HepG2 (cell line): ENCODE data around the gene LLGL2. TPM values are rescaled to one million over a fixed set of nuclear protein-coding genes. Genes with fewer than 3 reads are reported as not detected.
A peak's percentile ranks its signal among the peaks of the same experiment; 100 is the strongest.

Experiments
- JUN ChIP-seq: sonication (generic); formaldehyde crosslinking; IDR thresholded peaks from 2 replicates; pipeline ENCODE4 v1.4.0; 2020; ENCODE audit warnings: mild to moderate bottlenecking, missing genetic modification reagents
- KDM5B ChIP-seq: sonication (generic); formaldehyde crosslinking; IDR thresholded peaks from 2 replicates; pipeline ENCODE4 v1.4.0; 2020; ENCODE audit warnings: missing genetic modification reagents, mild to moderate bottlenecking, borderline replicate concordance
- MTA3 ChIP-seq: sonication (generic); formaldehyde crosslinking; IDR thresholded peaks from 2 replicates; pipeline ENCODE4 v1.4.0; 2020; ENCODE audit warnings: missing genetic modification reagents
- MTF2 ChIP-seq: sonication (generic); formaldehyde crosslinking; IDR thresholded peaks from 2 replicates; pipeline ENCODE4 v1.5.0; 2020; ENCODE audit warnings: missing genetic modification reagents, borderline replicate concordance
- PAX8 ChIP-seq: sonication (generic); formaldehyde crosslinking; IDR thresholded peaks from 2 replicates; pipeline ENCODE4 v1.8.0; 2022; ENCODE audit warnings: mild to moderate bottlenecking, missing genetic modification reagents, borderline replicate concordance
- REPIN1 ChIP-seq: sonication (generic); formaldehyde crosslinking; IDR thresholded peaks from 2 replicates; pipeline ENCODE4 v1.8.0; 2022; ENCODE audit warnings: missing genetic modification reagents, low read depth, mild to moderate bottlenecking, borderline replicate concordance
- SALL1 ChIP-seq: sonication (generic); formaldehyde crosslinking; IDR thresholded peaks from 2 replicates; pipeline ENCODE4 v1.8.0; 2022; ENCODE audit warnings: mild to moderate bottlenecking, missing genetic modification reagents
- SUZ12 ChIP-seq: fragments of 150-350 bp; IDR thresholded peaks from 2 replicates; pipeline ENCODE4 v1.6.1; 2014; ENCODE audit warnings: low read depth, low read length
- ZNF879 ChIP-seq: sonication (generic); formaldehyde crosslinking; IDR thresholded peaks from 2 replicates; pipeline ENCODE4 v1.8.1; 2023; ENCODE audit warnings: missing genetic modification reagents
- polyA plus RNA-seq, 8 experiments: library from polyadenylated mRNA; depleted of rRNA in 3 of 8; stranded (reverse) in 7 of 8; unstranded in 1 of 8; fragments of >200 nt; fragmentation: Illumina TruSeq in 4 of 8; extraction: Trizol in 4 of 8; gene quantifications; 2 replicates each; pipeline versions ENCODE4 v1.2.1 to v1.2.3, GENCODE V29; 2011 to 2016; ENCODE audit warnings: low read depth in 4 of 8, missing spikeins in 1 of 8, mixed read lengths in 1 of 8; ENCODE audit not compliant: insufficient read depth in 1 of 8
- total RNA-seq, 5 experiments: library from RNA; depleted of rRNA; stranded (reverse); fragments of >200 nt; fragmentation: Illumina TruSeq; extraction: Trizol; gene quantifications; 2 replicates each; pipeline ENCODE4 v1.2.3, GENCODE V29; 2016; ENCODE audit warnings: low read depth in 1 of 5
- TF ChIP-seq, protein P1 (sequence below): IDR thresholded peaks from 2 replicates; pipeline ENCODE4 v1.6.1; 2012; ENCODE audit warnings: low read length, improper control_type of control experiment
- TF ChIP-seq, protein P2 (sequence below): sonication (generic); formaldehyde crosslinking; IDR thresholded peaks from 2 replicates; pipeline ENCODE4 v1.8.0; 2022; ENCODE audit warnings: mild to moderate bottlenecking, missing genetic modification reagents; ENCODE audit not compliant: insufficient replicate concordance
- TF ChIP-seq, protein P3 (sequence below): sonication (generic); formaldehyde crosslinking; IDR thresholded peaks from 2 replicates; pipeline ENCODE4 v1.8.1; 2023; ENCODE audit warnings: missing genetic modification reagents, inconsistent platforms, borderline replicate concordance
- TF ChIP-seq, protein P4 (sequence below), 2 experiments: sonication (generic) in 1 of 2; formaldehyde crosslinking in 1 of 2; IDR thresholded peaks; 2 replicates each; pipeline versions ENCODE4 v1.4.0 to v1.6.1; 2016 to 2020; ENCODE audit warnings: borderline replicate concordance in 1 of 2, low read depth in 1 of 2, mild to moderate bottlenecking in 1 of 2, missing genetic modification reagents in 1 of 2
- TF ChIP-seq, protein P5 (sequence below): sonication (generic); formaldehyde crosslinking; IDR thresholded peaks from 2 replicates; pipeline ENCODE4 v1.5.0; 2020; ENCODE audit warnings: missing genetic modification reagents

The LLGL2 gene
- total and polyA plus RNA-seq, 2 of the 13 experiments (the other 11 are each of a cell fraction or from before 2014, with no cell fraction given) = 83.0 to 86.7 TPM

DNA sequence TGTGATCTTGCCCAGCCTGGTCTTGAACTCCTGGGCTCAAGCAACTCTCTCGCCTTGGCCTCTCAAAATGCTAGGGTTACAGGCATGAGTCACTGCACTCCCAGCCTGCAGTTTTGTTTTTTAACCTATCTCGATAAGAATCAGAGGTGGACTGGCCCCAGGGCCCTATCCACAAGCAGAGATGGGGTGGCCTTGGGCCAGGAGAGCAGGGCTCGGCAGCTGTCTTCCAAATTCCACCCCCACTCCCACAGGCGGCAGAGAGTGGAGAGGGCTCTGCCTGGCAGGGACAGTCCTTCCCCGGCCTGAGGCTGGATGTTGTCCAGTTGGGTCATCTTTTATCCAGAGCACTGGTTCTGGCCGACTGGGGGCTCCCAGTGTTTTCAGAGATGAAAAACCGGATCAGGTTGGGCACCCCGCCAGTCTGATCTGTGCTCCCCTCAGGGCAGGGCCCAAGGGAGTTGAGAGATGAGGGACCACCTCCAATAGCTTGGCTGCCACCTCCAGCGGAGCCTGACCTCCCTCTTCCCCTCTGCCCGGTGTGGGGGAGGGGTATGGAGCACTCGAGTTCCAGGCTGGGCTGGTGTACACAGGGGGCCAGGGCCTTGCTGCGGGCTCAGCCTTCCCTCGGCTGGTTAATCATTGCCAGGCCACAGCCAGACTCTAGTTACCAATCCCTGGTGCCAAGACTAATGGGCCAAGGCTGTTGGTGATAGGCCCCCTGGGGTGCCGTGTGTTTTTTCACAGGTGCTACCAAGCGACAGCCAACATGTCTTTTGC lies 31.8 kb downstream of the LLGL2 start (continued):
- TF ChIP-seq SALL1 (CRISPR knock-in tag) (peak; percentile 95), PAX8 (CRISPR knock-in tag) (0 out of 2 replicates have a peak, but pooled peaks have one; percentile 79), ZNF879 (CRISPR knock-in tag) (no peak), REPIN1 (CRISPR knock-in tag) (peak; percentile 97), KDM5B (peak; percentile 92), SUZ12 (no peak), MTA3 (no peak), MTF2 (CRISPR knock-in tag) (peak; percentile 88; the same call in 1 of the 2 replicates), JUN (CRISPR knock-in tag) (peak; percentile 30; the same call in 1 of the 2 replicates)
- TF ChIP-seq, protein P1, sequence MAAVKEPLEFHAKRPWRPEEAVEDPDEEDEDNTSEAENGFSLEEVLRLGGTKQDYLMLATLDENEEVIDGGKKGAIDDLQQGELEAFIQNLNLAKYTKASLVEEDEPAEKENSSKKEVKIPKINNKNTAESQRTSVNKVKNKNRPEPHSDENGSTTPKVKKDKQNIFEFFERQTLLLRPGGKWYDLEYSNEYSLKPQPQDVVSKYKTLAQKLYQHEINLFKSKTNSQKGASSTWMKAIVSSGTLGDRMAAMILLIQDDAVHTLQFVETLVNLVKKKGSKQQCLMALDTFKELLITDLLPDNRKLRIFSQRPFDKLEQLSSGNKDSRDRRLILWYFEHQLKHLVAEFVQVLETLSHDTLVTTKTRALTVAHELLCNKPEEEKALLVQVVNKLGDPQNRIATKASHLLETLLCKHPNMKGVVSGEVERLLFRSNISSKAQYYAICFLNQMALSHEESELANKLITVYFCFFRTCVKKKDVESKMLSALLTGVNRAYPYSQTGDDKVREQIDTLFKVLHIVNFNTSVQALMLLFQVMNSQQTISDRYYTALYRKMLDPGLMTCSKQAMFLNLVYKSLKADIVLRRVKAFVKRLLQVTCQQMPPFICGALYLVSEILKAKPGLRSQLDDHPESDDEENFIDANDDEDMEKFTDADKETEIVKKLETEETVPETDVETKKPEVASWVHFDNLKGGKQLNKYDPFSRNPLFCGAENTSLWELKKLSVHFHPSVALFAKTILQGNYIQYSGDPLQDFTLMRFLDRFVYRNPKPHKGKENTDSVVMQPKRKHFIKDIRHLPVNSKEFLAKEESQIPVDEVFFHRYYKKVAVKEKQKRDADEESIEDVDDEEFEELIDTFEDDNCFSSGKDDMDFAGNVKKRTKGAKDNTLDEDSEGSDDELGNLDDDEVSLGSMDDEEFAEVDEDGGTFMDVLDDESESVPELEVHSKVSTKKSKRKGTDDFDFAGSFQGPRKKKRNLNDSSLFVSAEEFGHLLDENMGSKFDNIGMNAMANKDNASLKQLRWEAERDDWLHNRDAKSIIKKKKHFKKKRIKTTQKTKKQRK = no peak
- TF ChIP-seq, protein P2, sequence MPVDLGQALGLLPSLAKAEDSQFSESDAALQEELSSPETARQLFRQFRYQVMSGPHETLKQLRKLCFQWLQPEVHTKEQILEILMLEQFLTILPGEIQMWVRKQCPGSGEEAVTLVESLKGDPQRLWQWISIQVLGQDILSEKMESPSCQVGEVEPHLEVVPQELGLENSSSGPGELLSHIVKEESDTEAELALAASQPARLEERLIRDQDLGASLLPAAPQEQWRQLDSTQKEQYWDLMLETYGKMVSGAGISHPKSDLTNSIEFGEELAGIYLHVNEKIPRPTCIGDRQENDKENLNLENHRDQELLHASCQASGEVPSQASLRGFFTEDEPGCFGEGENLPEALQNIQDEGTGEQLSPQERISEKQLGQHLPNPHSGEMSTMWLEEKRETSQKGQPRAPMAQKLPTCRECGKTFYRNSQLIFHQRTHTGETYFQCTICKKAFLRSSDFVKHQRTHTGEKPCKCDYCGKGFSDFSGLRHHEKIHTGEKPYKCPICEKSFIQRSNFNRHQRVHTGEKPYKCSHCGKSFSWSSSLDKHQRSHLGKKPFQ = no peak
- TF ChIP-seq, protein P3, sequence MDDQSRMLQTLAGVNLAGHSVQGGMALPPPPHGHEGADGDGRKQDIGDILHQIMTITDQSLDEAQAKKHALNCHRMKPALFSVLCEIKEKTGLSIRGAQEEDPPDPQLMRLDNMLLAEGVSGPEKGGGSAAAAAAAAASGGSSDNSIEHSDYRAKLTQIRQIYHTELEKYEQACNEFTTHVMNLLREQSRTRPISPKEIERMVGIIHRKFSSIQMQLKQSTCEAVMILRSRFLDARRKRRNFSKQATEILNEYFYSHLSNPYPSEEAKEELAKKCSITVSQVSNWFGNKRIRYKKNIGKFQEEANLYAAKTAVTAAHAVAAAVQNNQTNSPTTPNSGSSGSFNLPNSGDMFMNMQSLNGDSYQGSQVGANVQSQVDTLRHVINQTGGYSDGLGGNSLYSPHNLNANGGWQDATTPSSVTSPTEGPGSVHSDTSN (CRISPR knock-in tag) = no peak
- TF ChIP-seq, protein P4, sequence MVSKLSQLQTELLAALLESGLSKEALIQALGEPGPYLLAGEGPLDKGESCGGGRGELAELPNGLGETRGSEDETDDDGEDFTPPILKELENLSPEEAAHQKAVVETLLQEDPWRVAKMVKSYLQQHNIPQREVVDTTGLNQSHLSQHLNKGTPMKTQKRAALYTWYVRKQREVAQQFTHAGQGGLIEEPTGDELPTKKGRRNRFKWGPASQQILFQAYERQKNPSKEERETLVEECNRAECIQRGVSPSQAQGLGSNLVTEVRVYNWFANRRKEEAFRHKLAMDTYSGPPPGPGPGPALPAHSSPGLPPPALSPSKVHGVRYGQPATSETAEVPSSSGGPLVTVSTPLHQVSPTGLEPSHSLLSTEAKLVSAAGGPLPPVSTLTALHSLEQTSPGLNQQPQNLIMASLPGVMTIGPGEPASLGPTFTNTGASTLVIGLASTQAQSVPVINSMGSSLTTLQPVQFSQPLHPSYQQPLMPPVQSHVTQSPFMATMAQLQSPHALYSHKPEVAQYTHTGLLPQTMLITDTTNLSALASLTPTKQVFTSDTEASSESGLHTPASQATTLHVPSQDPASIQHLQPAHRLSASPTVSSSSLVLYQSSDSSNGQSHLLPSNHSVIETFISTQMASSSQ (IDR thresholded peaks at IDR 0.05; ENCODE audit: low read depth) = peak; percentile 99
- TF ChIP-seq, protein P4 (CRISPR knock-in tag; IDR thresholded peaks at IDR 0.05; ENCODE audit: borderline replicate concordance) = peak; percentile 100
- TF ChIP-seq, protein P5, sequence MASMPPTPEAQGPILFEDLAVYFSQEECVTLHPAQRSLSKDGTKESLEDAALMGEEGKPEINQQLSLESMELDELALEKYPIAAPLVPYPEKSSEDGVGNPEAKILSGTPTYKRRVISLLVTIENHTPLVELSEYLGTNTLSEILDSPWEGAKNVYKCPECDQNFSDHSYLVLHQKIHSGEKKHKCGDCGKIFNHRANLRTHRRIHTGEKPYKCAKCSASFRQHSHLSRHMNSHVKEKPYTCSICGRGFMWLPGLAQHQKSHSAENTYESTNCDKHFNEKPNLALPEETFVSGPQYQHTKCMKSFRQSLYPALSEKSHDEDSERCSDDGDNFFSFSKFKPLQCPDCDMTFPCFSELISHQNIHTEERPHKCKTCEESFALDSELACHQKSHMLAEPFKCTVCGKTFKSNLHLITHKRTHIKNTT (CRISPR knock-in tag) = no peak
